GM21381 (cell line): ENCODE results near the gene PIGU.
"Not testable (repeated sequence)": the region's sequence is repeated elsewhere in the genome, so short reads cannot be mapped to it uniquely, and the experiment has no call there.

ENCODE experiments used
- ATAC-seq: cut with Tn5 transposase; IDR thresholded peaks from one replicate; pipeline ENCODE4 v1.9.1; 2021; ENCODE audit warnings: mild to moderate bottlenecking, moderate library complexity; ENCODE audit not compliant: unreplicated experiment

Gene PIGU

GRCh38 chr20:34537651-34538050 lies 139.2 kb downstream of the PIGU start:
- ATAC-seq, result no peak

- ATAC-seq, result no peak
These were observed 140.0 kb downstream of the PIGU start for GRCh38 chr20:34536798-34537394.

GRCh38 chr20:34535857-34536256 lies 141.0 kb downstream of the PIGU start:
- no peak for ATAC-seq

GRCh38 chr20:34535301-34535840 lies 141.5 kb downstream of the PIGU start:
- no peak for ATAC-seq

- ATAC-seq, result no peak
These were observed 142.3 kb downstream of the PIGU start for GRCh38 chr20:34534391-34535165.

GRCh38 chr20:34532756-34533155 lies 144.1 kb downstream of the PIGU start:
- ATAC-seq, result no peak

GRCh38 chr20:34532320-34532719 lies 144.6 kb downstream of the PIGU start:
- ATAC-seq, result no peak

GRCh38 chr20:34531608-34532265 lies 145.2 kb downstream of the PIGU start:
- no peak for ATAC-seq

GRCh38 chr20:34530342-34530741 lies 146.6 kb downstream of the PIGU start:
- no peak for ATAC-seq

GRCh38 chr20:34529742-34530141 lies 147.2 kb downstream of the PIGU start:
- no peak for ATAC-seq

GRCh38 chr20:34528921-34529297 lies 148.0 kb downstream of the PIGU start:
- ATAC-seq, result no peak

GRCh38 chr20:34527016-34527415 lies 149.9 kb downstream of the PIGU start:
- ATAC-seq, result no peak

- no peak for ATAC-seq
These were observed 150.4 kb downstream of the PIGU start for GRCh38 chr20:34526466-34526865.

- no peak for ATAC-seq
These were observed 151.0 kb downstream of the PIGU start for GRCh38 chr20:34525709-34526416.

- ATAC-seq, result no peak
These were observed 151.6 kb downstream of the PIGU start for GRCh38 chr20:34525342-34525708.

GRCh38 chr20:34524426-34524825 lies 152.5 kb downstream of the PIGU start:
- no peak for ATAC-seq

GRCh38 chr20:34522969-34523871 lies 153.7 kb downstream of the PIGU start:
- ATAC-seq, result no peak

GRCh38 chr20:34519841-34520240 lies 157.1 kb downstream of the PIGU start:
- ATAC-seq, result not testable (repeated sequence)

GRCh38 chr20:34518863-34519262 lies 158.0 kb downstream of the PIGU start:
- ATAC-seq, result not testable (repeated sequence)

GRCh38 chr20:34517114-34517505 lies 159.8 kb downstream of the PIGU start:
- ATAC-seq, result no peak
